ENCODE data around the gene PFKL.

PFKL gene

DNA sequence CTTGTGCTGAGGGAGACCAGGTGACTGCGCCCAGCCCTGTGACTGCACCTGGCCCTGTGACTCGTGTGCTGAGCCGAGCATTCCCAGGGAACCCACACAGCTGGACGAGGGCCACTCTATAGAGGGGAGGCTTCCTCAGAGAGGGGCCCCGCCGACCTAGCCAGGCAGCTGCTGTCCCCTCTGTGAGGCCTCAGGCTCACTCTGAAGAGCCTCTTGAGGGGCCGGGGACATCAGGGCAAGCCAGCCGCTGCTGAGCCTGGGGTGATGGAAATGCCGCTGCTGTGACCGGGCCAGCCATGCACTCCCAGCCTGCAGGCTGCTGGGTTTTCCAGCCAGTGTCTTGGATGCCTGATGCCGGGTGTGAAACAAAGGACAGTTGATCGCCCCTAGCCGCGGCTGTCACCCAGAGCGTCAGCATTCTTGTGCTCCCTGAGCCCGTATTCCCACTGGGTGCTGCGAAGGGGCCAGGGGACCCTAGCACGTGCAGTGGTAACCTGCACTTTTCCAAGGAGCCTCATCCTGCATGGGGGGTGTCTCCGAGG lies 17.5 kb downstream of the PFKL start:
- H3K36me3 Mint-ChIP-seq (ENCODE audit: low read depth) = peaks cover 4% of the 10 kb centered on the region
- H3K4me1 Mint-ChIP-seq = no peaks in the 10 kb centered on the region

DNA sequence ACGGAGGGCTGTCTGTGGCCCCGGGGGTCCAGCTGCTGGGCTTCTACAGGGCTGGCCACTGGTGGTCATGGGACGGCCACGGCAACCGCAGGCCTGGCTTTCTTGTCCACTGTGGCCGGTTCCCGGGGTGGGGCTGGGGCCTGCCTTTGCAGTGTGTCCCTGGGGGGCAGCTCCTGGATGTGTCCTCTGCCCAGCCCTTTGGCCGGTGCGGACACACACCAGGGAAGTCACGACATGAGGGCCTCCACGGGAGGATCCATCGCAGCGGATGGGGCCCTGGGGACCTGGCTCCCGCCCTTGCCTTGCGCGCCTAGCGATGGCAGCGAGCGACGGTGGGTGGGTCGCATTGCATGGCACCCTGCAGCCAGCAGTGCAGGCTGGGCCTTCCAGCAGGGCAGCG lies 18.0 kb downstream of the PFKL start:
- Mint-ChIP-seq H3K4me3 (no peak overlapping the region), H3K27ac (no peak overlapping the region), H3K36me3 (ENCODE audit: low read depth) (peaks cover 4% of the 10 kb centered on the region), H3K27me3 (ENCODE audit: low read depth) (no peaks in the 10 kb centered on the region), H3K9me3 (no peaks in the 10 kb centered on the region), H3K4me1 (no peaks in the 10 kb centered on the region)
- TF ChIP-seq, protein P1, sequence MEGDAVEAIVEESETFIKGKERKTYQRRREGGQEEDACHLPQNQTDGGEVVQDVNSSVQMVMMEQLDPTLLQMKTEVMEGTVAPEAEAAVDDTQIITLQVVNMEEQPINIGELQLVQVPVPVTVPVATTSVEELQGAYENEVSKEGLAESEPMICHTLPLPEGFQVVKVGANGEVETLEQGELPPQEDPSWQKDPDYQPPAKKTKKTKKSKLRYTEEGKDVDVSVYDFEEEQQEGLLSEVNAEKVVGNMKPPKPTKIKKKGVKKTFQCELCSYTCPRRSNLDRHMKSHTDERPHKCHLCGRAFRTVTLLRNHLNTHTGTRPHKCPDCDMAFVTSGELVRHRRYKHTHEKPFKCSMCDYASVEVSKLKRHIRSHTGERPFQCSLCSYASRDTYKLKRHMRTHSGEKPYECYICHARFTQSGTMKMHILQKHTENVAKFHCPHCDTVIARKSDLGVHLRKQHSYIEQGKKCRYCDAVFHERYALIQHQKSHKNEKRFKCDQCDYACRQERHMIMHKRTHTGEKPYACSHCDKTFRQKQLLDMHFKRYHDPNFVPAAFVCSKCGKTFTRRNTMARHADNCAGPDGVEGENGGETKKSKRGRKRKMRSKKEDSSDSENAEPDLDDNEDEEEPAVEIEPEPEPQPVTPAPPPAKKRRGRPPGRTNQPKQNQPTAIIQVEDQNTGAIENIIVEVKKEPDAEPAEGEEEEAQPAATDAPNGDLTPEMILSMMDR (IDR thresholded peaks at IDR 0.05; ENCODE audit: unreplicated experiment in 3 of 3) = no peak

More for the DNA sequence above, 17.5 kb downstream of the PFKL start:
- Mint-ChIP-seq H3K9me3 (no peaks in the 10 kb centered on the region), H3K27me3 (ENCODE audit: low read depth) (no peaks in the 10 kb centered on the region), H3K27ac (no peak overlapping the region), H3K4me3 (no peak overlapping the region)
- TF ChIP-seq, protein P1 (IDR thresholded peaks at IDR 0.05; ENCODE audit: unreplicated experiment in 3 of 3) = no peak

DNA sequence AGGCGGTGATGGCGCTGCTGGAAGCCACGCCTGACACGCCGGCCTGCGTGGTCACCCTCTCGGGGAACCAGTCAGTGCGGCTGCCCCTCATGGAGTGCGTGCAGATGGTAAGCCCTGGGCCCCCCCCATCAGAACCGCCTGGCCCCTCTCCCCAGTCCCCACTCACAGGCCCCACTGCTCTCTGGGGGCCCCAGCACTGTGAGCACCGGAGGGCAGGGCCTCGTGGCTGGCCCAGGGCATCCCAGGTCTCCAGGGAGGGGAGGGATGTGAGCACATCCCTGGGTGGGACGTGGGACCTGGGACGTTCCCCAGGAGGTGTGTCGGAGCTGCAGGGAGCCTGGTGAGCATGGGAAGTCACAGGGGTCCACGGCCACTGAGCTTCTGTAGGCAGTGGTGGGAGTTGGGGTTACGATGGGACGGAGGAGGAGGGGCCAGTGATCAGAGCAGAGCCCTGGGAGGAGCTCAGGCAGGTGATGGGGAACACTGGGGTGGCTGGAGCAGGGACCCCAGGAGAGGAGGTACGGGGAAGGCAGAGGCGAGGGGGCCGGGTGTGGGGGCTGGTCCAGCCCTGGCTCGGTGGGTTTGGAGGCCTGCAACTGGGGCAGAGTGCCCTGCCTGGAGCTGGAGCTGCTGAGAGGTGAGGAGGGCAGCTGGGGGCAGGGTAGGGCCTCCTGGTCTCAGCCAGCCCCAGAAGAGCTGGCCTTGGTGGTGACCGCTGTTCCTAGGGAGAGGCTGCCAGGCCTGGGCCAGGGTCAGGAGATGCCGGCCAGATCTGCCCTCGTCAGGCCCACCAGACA lies 18.8 kb downstream of the PFKL start:
- Mint-ChIP-seq H3K27me3 (ENCODE audit: low read depth) (no peaks in the 10 kb centered on the region), H3K9me3 (no peaks in the 10 kb centered on the region), H3K27ac (no peak overlapping the region), H3K36me3 (ENCODE audit: low read depth) (peaks cover 4% of the 10 kb centered on the region), H3K4me1 (no peaks in the 10 kb centered on the region), H3K4me3 (no peak overlapping the region)
- TF ChIP-seq, protein P1 (IDR thresholded peaks at IDR 0.05; ENCODE audit: unreplicated experiment in 3 of 3) = no peak

DNA sequence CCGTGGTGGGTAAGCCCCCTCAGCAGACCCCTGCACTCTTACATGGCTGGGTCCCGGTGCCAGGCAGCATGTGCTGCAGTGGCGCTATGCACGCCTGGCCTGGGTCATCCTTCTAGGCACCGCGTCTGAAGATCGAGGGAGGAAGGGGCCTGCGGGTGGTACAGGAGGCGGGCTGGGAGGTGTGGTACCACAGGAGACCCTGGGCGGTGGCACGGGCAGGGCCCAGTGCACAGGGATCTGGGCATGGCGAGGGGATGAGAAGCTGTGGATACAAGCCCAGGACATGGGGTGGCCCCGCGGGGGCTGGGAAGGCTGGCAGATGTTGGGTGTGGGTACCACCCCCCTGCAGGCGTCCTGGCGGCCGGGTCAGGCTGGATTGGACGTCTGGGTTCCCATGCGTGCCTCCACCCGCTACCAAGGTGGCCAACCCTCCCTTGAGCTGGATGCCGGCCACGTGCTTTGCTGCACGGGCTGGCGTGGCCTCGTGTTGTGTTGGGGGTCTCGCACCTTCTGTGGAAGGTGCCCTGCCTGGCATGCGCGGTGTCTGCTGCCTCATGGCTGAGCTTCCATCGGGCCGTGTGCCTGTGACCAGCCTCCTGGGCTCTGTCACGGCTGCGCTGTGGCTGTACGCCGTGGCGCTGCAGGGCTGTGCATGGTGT lies 19.7 kb downstream of the PFKL start:
- Mint-ChIP-seq H3K27ac (no peak overlapping the region), H3K4me3 (no peak overlapping the region), H3K4me1 (no peaks in the 10 kb centered on the region), H3K36me3 (ENCODE audit: low read depth) (peaks cover 4% of the 10 kb centered on the region), H3K27me3 (ENCODE audit: low read depth) (no peaks in the 10 kb centered on the region), H3K9me3 (no peaks in the 10 kb centered on the region)
- TF ChIP-seq, protein P1 (IDR thresholded peaks at IDR 0.05; ENCODE audit: unreplicated experiment in 3 of 3) = no peak

DNA sequence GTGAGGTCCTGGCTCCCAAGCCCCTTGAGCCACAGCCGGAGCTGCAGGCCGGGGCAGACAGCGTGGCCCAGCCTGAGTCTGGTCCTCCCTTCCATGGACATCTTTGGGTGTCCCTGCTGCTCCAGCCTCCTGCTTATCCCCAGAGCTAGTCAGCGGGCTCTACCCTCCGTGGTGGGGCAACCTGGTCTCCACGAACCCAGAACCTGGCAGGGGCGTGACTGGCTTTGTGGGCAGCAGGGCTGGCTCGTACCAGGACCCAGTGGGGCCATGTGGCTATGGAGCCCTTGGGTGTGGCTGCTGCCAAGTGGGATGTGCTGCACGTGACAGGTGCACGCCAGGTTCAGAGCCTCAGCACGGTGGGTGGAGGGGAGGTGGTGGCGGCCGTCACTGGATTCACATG lies 21.0 kb downstream of the PFKL start:
- Mint-ChIP-seq H3K27ac (no peak overlapping the region), H3K27me3 (ENCODE audit: low read depth) (no peaks in the 10 kb centered on the region), H3K4me1 (no peaks in the 10 kb centered on the region), H3K9me3 (no peaks in the 10 kb centered on the region), H3K4me3 (no peak overlapping the region), H3K36me3 (ENCODE audit: low read depth) (peaks cover 4% of the 10 kb centered on the region)
- TF ChIP-seq, protein P1 (IDR thresholded peaks at IDR 0.05; ENCODE audit: unreplicated experiment in 3 of 3) = no peak

Data from nephron (organoid).